NCI-H226 (cell line): ENCODE data around the gene SLC11A1.
A peak's percentile ranks its signal among the peaks of the same experiment; 100 is the strongest.

Experiments
- DNase-seq: peaks from one replicate; pipeline ENCODE4 v3.0.0-alpha.2; 2015

Gene SLC11A1

DNA sequence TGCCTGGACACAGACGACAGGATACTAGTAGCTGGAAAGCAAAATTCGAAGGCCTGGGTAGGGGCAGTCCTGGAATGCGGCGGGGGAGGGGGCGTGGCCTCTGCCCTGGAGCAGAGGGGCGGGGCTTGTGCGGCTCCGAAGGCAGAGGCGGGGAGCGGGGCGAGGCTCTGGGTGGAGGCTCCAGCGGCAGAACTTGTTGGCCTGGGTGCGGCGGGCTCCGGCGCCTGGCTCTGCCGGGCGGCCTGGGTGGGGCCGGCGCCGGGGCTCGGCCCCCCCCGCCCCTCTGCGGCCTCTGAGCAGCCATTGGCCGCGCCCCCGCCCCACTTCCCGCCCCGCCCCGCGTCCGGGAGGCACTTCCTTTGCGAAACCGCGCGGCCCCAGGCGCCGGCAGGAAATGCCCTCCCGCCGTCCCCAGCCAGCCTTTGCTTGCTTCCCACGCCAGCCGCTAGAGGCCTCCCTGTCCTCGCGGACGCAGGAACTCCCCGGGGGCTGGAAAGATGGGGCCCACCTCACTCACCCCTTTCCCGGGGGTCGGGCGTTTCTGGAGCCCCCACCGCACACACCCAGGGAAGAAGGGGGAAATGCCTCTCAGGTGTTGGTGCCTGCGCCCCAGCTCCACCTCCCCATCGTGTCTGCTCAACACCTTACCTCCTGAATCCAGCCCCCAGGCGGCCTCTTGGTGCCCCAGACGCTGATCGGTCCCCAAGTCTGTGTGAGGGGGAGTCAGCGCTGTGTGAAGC lies 24.3 kb downstream of the SLC11A1 start:
- DNase-seq, result peak; percentile 76

DNA sequence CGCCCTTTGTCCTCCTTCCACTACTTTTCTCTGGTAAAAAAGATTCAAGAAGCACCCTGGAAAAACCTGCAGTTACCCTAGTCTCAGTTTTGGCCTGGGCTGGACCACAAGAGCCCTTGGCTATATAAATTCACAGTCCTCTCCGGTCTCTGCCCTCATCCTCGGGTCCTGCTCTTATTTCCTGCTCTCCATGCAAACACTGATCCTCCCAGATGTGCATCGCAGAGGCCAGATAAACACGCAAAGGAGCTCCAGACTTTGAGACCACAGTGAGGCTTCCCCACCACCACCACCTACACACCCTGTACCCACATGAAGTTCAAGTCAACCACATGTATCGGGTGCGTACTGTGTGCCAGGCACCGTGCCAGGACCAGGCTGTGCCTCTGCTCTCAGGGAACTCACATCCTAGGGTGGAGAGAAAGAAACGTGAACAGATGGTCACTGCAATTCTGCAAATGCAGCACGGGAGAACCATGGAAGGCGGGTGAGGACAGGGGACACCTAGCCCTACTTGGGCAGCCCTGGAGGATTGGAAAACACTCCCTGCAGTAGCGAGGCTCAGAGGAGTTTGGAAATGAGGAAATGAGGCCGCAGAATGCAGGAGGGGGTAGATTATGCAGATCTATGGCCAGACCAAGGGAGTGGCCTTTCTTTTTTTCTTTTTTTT lies 25.0 kb downstream of the SLC11A1 start:
- no peak for DNase-seq

DNA sequence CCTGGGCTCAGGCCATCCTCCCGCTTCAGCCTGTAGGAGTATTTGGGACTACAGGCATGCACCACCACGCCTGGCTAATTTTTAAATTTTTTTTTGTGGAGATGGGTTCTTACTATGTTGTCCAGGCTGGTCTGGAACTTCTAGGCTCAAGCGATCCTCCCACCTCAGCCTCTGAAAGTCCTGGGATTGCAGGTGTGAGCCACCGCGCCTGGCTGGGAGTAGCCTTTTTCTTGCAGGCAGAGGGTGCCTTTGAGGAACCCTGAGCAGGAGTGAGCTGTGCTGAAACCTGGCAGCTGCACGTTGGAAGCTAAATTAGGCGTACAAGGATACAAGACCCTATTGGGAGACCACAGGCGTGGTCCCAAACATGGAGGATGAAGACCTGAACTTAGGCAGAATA lies 25.6 kb downstream of the SLC11A1 start:
- DNase-seq, result no peak

DNA sequence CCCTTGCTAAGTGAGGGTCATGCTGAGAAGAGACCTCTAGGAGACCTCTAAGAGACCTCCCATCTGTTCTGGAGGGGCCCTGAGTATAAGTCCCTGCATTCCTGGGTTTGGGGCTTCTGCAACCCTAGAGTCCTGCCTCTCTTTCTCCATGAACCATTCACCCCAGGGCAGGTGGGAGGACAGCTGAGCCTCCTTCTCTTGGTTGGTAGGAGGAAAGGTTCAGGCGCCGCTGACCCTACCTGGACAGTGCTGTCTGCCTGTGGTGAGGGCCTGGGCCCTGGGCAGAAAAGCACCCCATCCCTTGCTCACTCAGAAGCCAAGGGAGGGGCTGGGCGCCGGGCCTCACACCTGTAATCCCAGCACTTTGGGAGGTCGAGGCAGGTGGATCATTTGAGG lies 36.2 kb downstream of the SLC11A1 start:
- DNase-seq, result no peak

DNA sequence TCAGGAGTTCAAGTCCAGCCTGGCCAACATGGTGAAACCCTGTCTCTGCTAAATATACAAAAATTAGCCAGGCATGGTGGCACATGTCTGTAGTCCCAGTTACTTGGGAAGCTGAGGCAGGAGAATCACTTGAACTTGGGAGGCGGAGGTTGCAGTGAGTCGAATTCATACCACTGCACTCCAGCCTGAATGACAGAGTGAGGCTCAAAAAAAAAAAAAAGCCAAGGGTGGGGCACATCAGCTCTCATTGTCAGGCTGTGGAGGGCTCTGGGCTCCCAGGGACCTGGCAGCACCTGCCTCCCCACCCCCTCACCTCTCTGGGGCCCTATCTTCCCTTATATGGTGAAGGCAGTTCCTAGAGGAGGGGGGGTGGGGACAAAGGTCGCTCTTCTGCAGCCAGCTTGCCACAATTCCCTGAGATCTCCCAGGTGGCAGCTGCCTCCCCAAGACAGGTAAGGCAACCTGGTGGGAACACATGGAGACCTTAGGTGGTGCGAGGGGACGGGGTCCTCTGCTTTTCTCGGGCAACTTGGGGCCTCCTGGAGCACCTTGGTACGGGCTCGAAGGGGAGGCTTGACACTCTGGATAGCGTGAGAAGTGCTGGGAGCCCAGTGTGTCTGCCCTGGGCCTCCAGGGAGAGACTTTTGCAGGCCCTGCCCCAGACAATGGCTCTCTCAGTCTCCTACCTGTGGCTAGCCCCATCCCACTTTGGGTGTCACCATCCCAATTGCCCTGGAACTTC lies 36.8 kb downstream of the SLC11A1 start, which contains the start of gene VIL1:
Gene VIL1, plus strand, starts transcription at position 407 of the 742 bp plus-strand sequence. CDS start 4,656 bp downstream, outside the sequence.
- no peak for DNase-seq

DNA sequence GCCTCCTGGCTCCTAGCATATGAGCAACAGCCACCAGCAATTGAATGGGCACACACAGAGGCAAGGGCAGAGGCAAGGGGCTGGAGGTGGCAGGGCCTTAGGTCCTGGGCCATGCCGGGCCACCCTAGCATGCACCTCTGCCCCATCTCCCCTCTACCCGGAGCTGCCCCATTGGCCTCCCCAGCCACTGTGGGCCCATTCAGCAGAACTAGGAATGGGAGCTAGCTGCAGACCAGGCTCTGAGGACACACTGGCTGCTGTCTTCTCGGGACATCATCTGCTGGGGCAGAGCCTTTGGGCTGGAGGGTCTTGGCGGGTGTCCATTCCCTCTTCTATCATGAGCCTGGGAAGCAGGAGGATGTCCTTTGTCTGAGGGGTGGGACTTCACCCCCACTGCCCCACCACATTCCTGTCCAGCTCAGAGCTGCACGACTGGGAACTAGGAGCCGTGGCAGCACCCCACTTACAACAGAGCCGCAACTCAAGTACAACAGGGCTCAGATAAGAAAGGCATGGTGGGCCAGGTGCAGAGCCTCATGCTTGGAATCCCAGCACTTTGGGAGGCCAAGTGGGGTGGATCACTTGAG lies 37.6 kb downstream of the SLC11A1 start:
- no peak for DNase-seq

DNA sequence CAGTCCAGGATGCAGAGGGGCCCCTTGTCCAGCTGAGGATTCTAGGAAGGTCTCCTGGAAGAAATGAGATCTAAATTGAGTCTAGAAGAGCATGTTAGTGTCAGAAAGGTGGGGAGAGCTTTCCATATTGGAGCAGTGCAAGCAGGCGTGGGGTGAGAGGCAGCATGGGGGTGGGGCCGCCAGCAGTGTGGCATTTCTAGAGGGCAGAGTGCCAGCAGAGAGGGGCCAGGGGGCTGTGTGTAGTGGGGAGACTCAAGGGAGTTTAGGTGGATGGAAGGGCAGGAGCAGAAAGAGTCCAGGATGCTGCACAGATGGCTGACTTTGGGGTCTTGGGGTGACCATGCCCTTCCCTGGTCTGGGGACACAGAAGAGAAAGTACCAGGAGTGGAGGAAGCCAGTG lies 39.0 kb downstream of the SLC11A1 start:
- no peak for DNase-seq

DNA sequence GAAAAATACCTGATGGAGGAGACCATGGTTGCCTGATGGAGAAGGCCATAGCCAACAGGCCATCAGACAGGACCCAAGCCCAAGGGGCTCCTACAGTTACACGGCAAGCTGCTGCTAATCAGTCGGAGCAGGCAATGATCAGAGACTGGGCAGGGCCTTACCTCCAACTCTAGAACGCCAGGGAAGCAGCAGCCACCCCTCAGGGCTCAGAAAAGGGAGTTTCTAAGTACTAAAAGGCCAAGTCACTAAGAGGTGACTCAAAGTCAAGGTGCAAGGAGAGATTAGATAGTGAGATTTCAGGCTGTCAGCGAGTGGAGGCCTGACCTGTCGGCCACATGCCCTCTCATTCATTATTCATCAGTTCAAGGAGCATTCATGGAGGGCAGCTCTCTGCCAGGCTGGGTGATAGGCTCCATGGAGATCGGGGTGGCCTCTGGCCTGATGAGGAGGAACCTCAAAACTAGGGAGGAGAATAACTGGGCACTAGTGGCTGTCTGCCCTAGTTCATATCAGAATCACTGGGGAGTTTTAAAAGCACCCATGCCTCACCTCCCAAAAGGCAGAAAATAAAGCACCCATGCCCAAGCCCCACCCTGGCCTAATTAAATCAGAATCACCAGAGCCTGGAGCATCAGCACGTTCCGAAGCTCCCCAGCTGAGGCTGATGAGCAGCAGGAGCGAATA lies 40.5 kb downstream of the SLC11A1 start:
- DNase-seq, result no peak

DNA sequence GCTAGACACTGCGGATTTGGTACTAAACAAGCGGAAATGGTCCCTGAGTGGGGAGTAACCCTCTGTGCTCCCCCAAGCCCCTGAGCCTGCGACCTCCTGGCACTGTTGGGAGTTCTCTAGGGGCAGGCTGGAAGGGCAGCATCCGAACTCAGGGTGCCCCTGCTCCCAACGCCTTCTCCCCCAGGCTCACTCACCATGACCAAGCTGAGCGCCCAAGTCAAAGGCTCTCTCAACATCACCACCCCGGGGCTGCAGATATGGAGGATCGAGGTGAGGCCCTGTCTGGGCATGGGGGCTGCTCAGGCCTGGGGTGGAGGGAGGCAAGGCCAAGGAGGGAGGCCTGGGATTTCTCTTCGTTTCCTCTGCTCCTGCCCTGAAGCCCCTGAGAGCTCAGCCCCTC lies 41.5 kb downstream of the SLC11A1 start:
- no peak for DNase-seq

DNA sequence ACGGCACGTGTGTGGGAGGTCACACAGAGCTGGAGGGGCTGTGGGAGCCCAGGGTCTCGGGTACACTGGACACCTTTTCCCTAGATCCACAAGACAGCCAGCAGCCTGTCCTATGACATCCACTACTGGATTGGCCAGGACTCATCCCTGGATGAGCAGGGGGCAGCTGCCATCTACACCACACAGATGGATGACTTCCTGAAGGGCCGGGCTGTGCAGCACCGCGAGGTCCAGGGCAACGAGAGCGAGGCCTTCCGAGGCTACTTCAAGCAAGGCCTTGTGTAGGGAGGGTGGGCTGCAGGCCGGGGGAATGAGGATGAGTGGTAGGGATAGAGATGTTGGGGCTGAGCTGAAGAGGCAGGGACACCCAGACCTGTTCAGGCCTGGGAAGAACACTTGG lies 43.5 kb downstream of the SLC11A1 start:
- DNase-seq, result no peak

DNA sequence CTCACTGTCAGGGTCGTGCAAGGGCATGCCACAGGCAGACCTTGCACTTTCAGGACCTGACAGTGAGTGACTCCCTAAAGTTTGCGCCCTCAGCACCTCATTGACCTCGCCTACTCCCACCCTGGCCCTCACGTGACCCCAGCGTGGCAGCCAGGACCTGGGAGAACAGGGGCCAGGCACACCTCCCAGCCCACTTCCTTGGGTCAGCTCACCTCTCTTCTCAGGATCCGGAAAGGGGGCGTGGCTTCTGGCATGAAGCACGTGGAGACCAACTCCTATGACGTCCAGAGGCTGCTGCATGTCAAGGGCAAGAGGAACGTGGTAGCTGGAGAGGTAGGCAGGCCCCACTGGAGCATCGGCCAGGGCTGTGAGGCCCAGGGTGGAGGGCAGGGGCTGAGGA lies 45.7 kb downstream of the SLC11A1 start:
- DNase-seq, result no peak

DNA sequence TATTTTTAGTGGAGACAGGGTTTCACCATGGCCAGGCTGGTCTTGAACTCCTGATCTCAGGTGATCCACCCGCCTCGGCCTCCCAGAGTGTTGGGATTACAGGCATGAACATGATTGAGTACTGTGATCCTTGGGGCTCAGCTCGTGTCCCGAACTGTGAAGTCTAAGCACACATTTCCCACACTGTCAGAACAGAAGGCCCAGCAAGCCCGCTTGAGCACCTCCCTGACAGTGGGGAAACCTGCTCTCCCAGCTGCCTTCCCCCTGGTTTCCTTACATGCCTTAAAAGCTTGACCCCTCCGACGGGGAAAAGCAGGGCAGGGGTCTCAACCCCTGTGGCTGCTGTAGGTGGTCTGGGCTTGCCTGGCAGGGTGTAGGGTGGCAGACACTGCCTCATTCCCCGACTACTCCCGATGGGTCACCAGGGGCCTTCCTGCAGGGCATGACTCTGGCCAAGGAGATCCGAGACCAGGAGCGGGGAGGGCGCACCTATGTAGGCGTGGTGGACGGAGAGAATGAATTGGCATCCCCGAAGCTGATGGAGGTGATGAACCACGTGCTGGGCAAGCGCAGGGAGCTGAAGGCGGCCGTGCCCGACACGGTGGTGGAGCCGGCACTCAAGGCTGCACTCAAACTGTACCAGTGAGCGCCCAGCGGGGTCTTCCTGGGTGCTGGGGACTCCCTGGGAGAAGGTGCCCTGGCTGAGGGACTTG lies 46.9 kb downstream of the SLC11A1 start:
- no peak for DNase-seq

DNA sequence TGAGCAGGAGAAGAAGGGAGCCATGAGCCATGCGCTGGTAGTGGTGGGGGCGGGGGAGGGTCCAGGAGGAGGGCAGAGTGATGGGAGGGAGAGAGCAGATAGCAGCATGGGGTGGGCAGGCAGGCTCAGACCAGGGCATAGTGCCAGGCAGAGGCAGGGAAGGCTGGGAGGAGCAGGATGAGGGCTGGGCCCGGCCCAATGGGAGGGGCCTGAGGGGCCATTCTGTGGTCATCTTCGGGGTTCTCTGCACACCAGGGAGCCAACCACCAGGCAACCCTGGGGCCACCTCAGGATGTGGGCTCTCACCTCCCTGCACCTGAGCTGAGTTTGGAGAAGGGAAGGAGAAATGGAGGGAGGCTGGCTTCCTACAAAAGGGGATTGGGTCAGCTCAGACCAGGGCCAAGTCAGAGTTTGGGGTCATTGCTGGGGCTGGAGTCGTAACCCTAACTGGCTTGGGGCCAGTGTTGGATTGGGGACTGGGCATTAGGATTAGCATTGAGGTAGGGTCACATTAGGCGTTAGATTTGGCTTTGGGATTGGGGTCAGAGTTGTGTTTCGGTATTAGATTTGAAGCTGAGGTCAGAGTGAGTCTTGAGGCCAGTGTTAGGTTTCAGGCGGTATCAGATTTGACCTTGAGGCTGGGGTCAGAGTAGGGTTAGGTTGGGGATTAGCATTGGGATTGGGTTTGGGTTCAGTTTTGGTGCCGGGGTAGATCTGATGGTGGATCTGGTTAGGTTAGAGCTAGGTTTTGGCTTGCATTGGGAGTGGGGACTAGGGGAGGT lies 48.0 kb downstream of the SLC11A1 start:
- no peak for DNase-seq

DNA sequence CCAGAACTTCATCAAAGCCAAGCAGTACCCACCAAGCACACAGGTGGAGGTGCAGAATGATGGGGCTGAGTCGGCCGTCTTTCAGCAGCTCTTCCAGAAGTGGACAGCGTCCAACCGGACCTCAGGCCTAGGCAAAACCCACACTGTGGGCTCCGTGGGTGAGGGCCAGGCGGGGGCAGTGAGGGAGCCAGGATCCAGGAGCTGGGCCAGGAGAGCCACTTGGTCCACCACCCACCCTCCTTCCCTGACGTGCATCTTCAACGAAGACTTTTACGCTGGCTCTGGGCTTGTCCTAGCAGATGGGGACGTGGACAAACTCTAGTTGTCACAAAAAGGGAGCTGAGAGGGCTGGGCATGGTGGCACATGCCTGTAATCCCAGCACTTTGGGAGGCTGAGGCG lies 48.6 kb downstream of the SLC11A1 start:
- no peak for DNase-seq

DNA sequence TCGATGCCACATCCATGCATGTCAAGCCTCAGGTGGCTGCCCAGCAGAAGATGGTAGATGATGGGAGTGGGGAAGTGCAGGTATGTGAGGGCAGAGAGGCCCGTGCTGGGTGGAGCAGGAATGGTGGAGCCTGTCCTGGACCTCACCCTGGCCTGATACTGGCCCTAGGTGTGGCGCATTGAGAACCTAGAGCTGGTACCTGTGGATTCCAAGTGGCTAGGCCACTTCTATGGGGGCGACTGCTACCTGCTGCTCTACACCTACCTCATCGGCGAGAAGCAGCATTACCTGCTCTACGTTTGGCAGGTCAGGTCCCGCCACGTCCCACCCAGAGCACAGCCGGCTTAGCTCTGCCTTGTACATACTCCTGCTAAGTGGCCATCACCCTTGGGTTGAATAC lies 49.8 kb downstream of the SLC11A1 start:
- no peak for DNase-seq

DNA sequence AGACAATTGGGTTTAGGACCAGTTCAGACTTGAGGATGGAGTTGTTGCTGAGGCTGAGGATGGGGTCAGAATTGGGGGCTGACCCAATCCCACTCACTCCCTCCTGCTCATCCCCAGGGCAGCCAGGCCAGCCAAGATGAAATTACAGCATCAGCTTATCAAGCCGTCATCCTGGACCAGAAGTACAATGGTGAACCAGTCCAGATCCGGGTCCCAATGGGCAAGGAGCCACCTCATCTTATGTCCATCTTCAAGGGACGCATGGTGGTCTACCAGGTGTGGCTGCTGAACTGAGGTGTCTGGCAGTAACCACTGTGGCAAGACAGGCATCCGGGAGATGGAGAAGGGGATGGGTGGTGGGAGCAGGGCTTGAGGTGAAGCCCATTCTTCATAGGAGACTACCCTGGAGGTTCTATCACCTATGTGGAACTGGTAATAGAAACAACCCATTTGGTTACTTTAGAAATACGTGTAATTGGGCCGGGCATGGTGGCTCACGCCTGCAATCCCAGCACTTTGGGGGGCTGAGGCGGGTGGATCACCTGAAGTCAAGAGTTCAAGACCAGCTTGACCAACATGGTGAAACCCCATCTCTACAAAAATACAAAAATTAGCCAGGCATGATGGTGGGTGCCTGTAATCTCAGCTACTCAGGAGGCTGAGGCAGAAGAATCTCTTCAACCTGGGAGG lies 50.7 kb downstream of the SLC11A1 start:
- no peak for DNase-seq

DNA sequence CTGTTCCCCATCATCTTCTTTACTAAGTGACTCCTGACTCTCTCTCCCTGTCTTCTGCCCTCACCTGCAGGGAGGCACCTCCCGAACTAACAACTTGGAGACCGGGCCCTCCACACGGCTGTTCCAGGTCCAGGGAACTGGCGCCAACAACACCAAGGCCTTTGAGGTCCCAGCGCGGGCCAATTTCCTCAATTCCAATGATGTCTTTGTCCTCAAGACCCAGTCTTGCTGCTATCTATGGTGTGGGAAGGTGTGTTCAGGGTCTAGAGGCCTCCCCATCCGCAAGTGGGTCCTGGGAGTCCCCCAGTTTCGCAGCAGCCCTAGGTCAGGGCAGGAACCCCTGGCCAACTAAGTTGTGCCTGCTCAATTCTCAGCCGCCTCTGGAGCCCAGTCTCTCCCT lies 52.4 kb downstream of the SLC11A1 start:
- DNase-seq, result no peak

DNA sequence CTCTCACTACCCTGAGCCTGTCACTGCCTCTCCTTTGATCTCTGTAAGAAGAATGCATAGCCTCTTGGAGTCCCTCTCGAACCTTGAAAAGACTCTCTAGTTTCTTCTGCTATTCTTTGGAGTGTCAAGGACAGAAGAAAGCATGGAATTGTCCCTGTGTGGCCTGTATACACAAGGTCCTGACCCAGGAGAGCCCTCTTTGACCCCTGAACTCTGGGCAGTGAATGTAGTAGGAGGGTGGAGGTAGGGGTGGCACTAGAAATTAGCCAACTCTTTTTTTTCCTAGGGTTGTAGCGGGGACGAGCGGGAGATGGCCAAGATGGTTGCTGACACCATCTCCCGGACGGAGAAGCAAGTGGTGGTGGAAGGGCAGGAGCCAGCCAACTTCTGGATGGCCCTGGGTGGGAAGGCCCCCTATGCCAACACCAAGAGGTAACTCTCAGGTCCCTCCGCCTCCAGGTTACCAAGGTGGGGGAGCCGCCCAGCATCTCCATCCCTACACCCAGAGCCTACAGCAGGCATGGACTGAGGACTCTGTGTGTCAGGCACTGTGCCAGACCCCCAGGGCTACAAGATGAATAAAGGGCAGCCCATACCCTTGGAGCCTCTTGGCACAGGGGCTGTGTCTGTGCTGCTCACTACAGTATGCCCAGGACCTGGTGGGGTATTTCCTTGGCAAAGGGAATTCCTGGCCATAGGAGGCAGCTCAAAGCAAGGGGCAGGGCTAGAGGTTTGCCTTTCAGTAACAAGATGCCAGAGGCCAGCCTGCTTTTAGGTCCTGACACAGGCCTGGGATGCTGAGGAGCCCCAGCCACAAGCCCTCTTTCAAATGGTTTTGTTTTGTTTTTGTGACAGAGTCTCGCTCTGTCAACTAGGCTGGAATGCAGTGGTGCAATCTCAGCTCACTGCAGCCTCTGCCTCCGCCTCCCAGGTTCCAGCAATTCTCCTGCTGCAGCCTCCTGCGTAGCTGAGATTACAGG lies 53.2 kb downstream of the SLC11A1 start:
- no peak for DNase-seq

DNA sequence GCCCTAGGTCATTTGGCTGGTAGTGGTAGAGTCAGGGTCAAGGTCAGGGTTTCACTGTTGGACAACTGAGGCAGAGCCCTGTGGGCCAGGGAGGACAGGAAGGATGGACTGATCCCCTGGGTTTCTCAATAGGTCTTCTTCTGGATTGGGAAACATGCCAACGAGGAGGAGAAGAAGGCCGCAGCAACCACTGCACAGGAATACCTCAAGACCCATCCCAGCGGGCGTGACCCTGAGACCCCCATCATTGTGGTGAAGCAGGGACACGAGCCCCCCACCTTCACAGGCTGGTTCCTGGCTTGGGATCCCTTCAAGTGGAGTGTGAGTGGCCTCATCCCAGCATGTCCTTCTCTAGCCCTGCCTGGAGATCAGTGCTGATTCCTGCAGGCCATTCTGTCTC lies 54.9 kb downstream of the SLC11A1 start:
- no peak for DNase-seq

DNA sequence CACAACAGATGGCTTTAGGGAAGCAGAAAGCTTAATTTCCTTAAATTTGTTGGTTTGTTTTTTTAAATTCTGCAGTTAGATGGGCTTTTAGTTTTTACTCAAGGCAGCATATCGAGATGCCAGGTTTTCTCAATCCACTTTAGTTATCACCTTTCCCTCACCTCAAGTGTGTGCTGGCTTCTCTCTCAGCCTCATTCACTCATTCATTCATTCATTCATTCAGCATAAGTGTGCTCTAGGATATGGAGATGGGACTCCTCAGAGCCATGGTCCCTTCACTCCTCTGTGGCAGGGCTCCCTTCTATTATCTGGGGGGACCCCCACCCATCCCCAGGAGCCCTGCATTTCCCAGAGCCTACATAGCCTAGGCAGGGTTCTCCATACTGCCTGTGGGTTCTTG lies 55.9 kb downstream of the SLC11A1 start:
- no peak for DNase-seq
